Liver (tissue), 9 donors: ENCODE data around the gene IRGQ. TPM values are rescaled to one million over a fixed set of nuclear protein-coding genes. Genes with fewer than 3 reads are reported as not detected.

Source experiments
- DNase-seq: peaks from one replicate; pipeline ENCODE4 v3.0.0-alpha.2; 2017; ENCODE audit warnings: low spot score
- H3K27ac ChIP-seq, 2 donors: one replicate each; pipeline ENCODE4 v1.7.0; 2013; ENCODE audit warnings: inconsistent platforms in 2 of 2, low read length in 2 of 2, control low read depth in 1 of 2, low read depth in 1 of 2, mild to moderate bottlenecking in 1 of 2
- H3K27me3 ChIP-seq, 4 donors: one replicate each; pipeline versions ENCODE4 v1.6.1 to v1.7.0; 2013; ENCODE audit warnings: low read length in 3 of 4, inconsistent platforms in 1 of 4, mild to moderate bottlenecking in 1 of 4, moderate library complexity in 1 of 4; ENCODE audit not compliant: control insufficient read depth in 4 of 4, insufficient read depth in 4 of 4
- H3K36me3 ChIP-seq, 4 donors: one replicate each; pipeline versions ENCODE4 v1.6.1 to v1.7.0; 2013; ENCODE audit warnings: low read length in 3 of 4, mild to moderate bottlenecking in 3 of 4, low read depth in 1 of 4, moderate library complexity in 1 of 4; ENCODE audit not compliant: control insufficient read depth in 4 of 4, insufficient read depth in 3 of 4
- H3K4me1 ChIP-seq, 4 donors: one replicate each; pipeline versions ENCODE4 v1.6.1 to v1.7.0; 2013; ENCODE audit warnings: low read length in 3 of 4, mild to moderate bottlenecking in 3 of 4, moderate library complexity in 1 of 4; ENCODE audit not compliant: control insufficient read depth in 4 of 4, insufficient read depth in 4 of 4
- H3K4me3 ChIP-seq, 3 donors: one replicate each; pipeline versions ENCODE4 v1.6.1 to v1.7.0; 2013; ENCODE audit warnings: low read length in 3 of 3, control low read depth in 1 of 3, low read depth in 1 of 3, mild to moderate bottlenecking in 1 of 3
- H3K9ac ChIP-seq, 2 donors: one replicate each; pipeline ENCODE4 v1.7.0; 2013; ENCODE audit warnings: low read length in 2 of 2, mild to moderate bottlenecking in 2 of 2, moderate library complexity in 2 of 2, control low read depth in 1 of 2, low read depth in 1 of 2
- H3K9me3 ChIP-seq, 4 donors: one replicate each; pipeline versions ENCODE4 v1.6.1 to v1.7.0; 2013; ENCODE audit warnings: low read length in 3 of 4; ENCODE audit not compliant: control insufficient read depth in 4 of 4
- ATF3 ChIP-seq: IDR thresholded peaks from 2 replicates; pipeline ENCODE4 v1.6.1; 2016; ENCODE audit warnings: antibody characterized with exemption
- EGR1 ChIP-seq, 2 donors: IDR thresholded peaks; 2 replicates each; pipeline ENCODE4 v1.6.1; 2016 to 2018; ENCODE audit warnings: antibody characterized with exemption in 2 of 2, low read depth in 2 of 2
- FOXA2 ChIP-seq: IDR thresholded peaks from 2 replicates; pipeline ENCODE4 v1.6.1; 2016; ENCODE audit warnings: antibody characterized with exemption
- GABPA ChIP-seq, 2 donors: IDR thresholded peaks in 1 of 2; conservative IDR thresholded peaks in 1 of 2; 2 replicates each; pipeline ENCODE4 v1.6.1; 2016; ENCODE audit warnings: antibody characterized with exemption in 2 of 2, mild to moderate bottlenecking in 1 of 2, moderate library complexity in 1 of 2
- HNF4A ChIP-seq, 2 donors: conservative IDR thresholded peaks; 2 replicates each; pipeline ENCODE4 v1.6.1; 2016; ENCODE audit warnings: antibody characterized with exemption in 2 of 2, mild to moderate bottlenecking in 2 of 2
- HNF4G ChIP-seq: IDR thresholded peaks from 2 replicates; pipeline ENCODE4 v1.6.1; 2016; ENCODE audit warnings: antibody characterized with exemption
- JUND ChIP-seq, 2 donors: IDR thresholded peaks; 2 replicates each; pipeline ENCODE4 v1.6.1; 2016; ENCODE audit warnings: antibody characterized with exemption in 2 of 2
- NR2F2 ChIP-seq: IDR thresholded peaks from 2 replicates; pipeline ENCODE4 v1.6.1; 2016; ENCODE audit warnings: antibody characterized with exemption
- RAD21 ChIP-seq, 2 donors: IDR thresholded peaks; 2 replicates each; pipeline ENCODE4 v1.6.1; 2016; ENCODE audit warnings: antibody characterized with exemption in 2 of 2, mild to moderate bottlenecking in 2 of 2
- RXRA ChIP-seq, 2 donors: IDR thresholded peaks; 2 replicates each; pipeline ENCODE4 v1.6.1; 2017 to 2018; ENCODE audit warnings: antibody characterized with exemption in 2 of 2, mild to moderate bottlenecking in 1 of 2
- SP1 ChIP-seq: IDR thresholded peaks from 2 replicates; pipeline ENCODE4 v1.6.1; 2018; ENCODE audit warnings: antibody characterized with exemption, mild to moderate bottlenecking
- TAF1 ChIP-seq: conservative IDR thresholded peaks from 2 replicates; pipeline ENCODE4 v1.6.1; 2016; ENCODE audit warnings: antibody characterized with exemption, mild to moderate bottlenecking
- YY1 ChIP-seq: IDR thresholded peaks from 2 replicates; pipeline ENCODE4 v1.6.1; 2016; ENCODE audit warnings: antibody characterized with exemption, mild to moderate bottlenecking
- ZBTB33 ChIP-seq: IDR thresholded peaks from 2 replicates; pipeline ENCODE4 v1.6.1; 2016; ENCODE audit warnings: antibody characterized with exemption
- WGBS: extraction: QIAGEN DNeasy Blood & Tissue Kit; methylation state at CpG from one replicate; pipeline ENCODE4 v1.1.7; 2013; 5-methylcytosine and 5-hydroxymethylcytosine counted together
- polyA plus RNA-seq, 2 donors: library from polyadenylated mRNA; stranded (reverse) in 1 of 2; unstranded in 1 of 2; fragments of 200-250 nt in 1 of 2; fragments of >200 nt in 1 of 2; fragmentation: Nextera tagmentation in 1 of 2; extraction: Ambion mirVana in 1 of 2; gene quantifications; one replicate each; pipeline versions ENCODE4 v1.2.1 to v1.2.3, GENCODE V29; 2013 to 2015
- total RNA-seq, 2 donors: library from RNA; depleted of rRNA; stranded (reverse); fragments of >200 nt; gene quantifications; one replicate each; pipeline ENCODE4 v1.2.3, GENCODE V29; 2014
- TF ChIP-seq, protein P1 (sequence below): fragments of 150-350 bp; IDR thresholded peaks from 2 replicates; pipeline ENCODE4 v1.5.1; 2017; ENCODE audit warnings: improper control_type of control experiment, low read depth, low read length; ENCODE audit not compliant: missing input control
- donor health status: healthy.
- donor health status: healthy.
- donor health status: healthy.
- donor health status: healthy.
- donor health status: healthy.

IRGQ gene
- total and polyA plus RNA-seq, 4 donors = 2.8 to 15.5 (median 5.2) TPM

- TF ChIP-seq ZBTB33 (no peak), TAF1 (no peak), FOXA2 (no peak), HNF4A (conservative IDR thresholded peaks at IDR 0.05) (no peak)
Measured at GRCh38 chr19:43572171-43572588, 23.8 kb downstream of the IRGQ start (continued).

GRCh38 chr19:43570174-43570791 lies 25.7 kb downstream of the IRGQ start:
- H3K36me3 ChIP-seq = no peaks in the 10 kb centered on the region
- no peaks in the 10 kb centered on the region for H3K9me3 ChIP-seq
- H3K9ac ChIP-seq = no peak overlapping the region
- H3K27me3 ChIP-seq = no peaks in the 10 kb centered on the region
- peaks cover 2 to 10% (median 10%) of the 10 kb centered on the region in 4 donors for H3K4me1 ChIP-seq
- no peak for DNase-seq
- no peak overlapping the region for H3K27ac ChIP-seq
- TF ChIP-seq ZBTB33 (no peak), JUND (IDR thresholded peaks at IDR 0.05) (no peak), NR2F2 (no peak), HNF4A (conservative IDR thresholded peaks at IDR 0.05) (no peak), EGR1 (IDR thresholded peaks at IDR 0.05; ENCODE audit: low read depth in 2 of 2) (no peak), YY1 (no peak), TAF1 (no peak), RAD21 (IDR thresholded peaks at IDR 0.05) (no peak), SP1 (no peak), FOXA2 (no peak), GABPA (IDR thresholded peaks at IDR 0.05 in 1 of 2, conservative IDR thresholded peaks at IDR 0.05 in 1 of 2) (no peak), RXRA (IDR thresholded peaks at IDR 0.05) (no peak), ATF3 (no peak)
- H3K4me3 ChIP-seq = no peak overlapping the region
- 94% methylated on average over 5 of the region's 5 CpGs for WGBS

GRCh38 chr19:43569657-43570056 lies 26.3 kb downstream of the IRGQ start:
- TF ChIP-seq RAD21 (IDR thresholded peaks at IDR 0.05) (no peak), HNF4G (no peak)
- TF ChIP-seq, protein P1, sequence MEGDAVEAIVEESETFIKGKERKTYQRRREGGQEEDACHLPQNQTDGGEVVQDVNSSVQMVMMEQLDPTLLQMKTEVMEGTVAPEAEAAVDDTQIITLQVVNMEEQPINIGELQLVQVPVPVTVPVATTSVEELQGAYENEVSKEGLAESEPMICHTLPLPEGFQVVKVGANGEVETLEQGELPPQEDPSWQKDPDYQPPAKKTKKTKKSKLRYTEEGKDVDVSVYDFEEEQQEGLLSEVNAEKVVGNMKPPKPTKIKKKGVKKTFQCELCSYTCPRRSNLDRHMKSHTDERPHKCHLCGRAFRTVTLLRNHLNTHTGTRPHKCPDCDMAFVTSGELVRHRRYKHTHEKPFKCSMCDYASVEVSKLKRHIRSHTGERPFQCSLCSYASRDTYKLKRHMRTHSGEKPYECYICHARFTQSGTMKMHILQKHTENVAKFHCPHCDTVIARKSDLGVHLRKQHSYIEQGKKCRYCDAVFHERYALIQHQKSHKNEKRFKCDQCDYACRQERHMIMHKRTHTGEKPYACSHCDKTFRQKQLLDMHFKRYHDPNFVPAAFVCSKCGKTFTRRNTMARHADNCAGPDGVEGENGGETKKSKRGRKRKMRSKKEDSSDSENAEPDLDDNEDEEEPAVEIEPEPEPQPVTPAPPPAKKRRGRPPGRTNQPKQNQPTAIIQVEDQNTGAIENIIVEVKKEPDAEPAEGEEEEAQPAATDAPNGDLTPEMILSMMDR = no peak
- Histone ChIP-seq H3K4me1 (peaks cover 1 to 4% (median 4%) of the 10 kb centered on the region in 4 donors), H3K9ac (no peak overlapping the region), H3K27ac (no peak overlapping the region), H3K4me3 (no peak overlapping the region), H3K27me3 (no peaks in the 10 kb centered on the region), H3K9me3 (no peaks in the 10 kb centered on the region), H3K36me3 (no peaks in the 10 kb centered on the region)
- DNase-seq = no peak
- 88% methylated on average over 5 of the region's 5 CpGs for WGBS
